A549 (cell line): ENCODE measurements around the gene RESF1. TPM values are rescaled to one million over a fixed set of nuclear protein-coding genes. Genes with fewer than 3 reads are reported as not detected.

Experiments
- ATAC-seq, 2 experiments: fragments of 200-7000 bp in 1 of 2; fragments of >200 bp in 1 of 2; cut with Nextera tagmentation in 1 of 2; cut with Tn5 transposase in 1 of 2; 3 replicates each; pipeline versions ENCODE4 v1.8.0 to v1.9.1; 2018 to 2020; ENCODE audit warnings: mild to moderate bottlenecking in 1 of 2, moderate library complexity in 1 of 2
- CTCF ChIA-PET: fragments of 300-600 bp; sonication (Branson Sonifier 250); formaldehyde crosslinking; extraction: SDS; loops from one replicate; lab custom pipeline; 2021; ENCODE audit warnings: antibody characterized with exemption, inconsistent platforms; lab: Yijun Ruan, JAX
- POLR2A ChIA-PET: fragments of 350-600 bp; formaldehyde crosslinking; extraction: SDS; loops from one replicate; lab custom pipeline; 2021; ENCODE audit warnings: antibody characterized with exemption, inconsistent platforms; lab: Yijun Ruan, JAX
- DNase-seq, 2 experiments: peaks; one replicate each; pipeline versions ENCODE4 v3.0.0 to v3.0.0-alpha.2; 2011 to 2016; ENCODE audit warnings: low read depth in 1 of 2, low spot score in 1 of 2
- FAIRE-seq: peaks from 2 replicates; lab custom pipeline; 2011; peaks lifted over from hg19 to GRCh38; lab: Jason Lieb, UNC
- H3K27ac ChIP-seq, 2 experiments: fragments of >200 bp; sonication (Bioruptor Twin); formaldehyde crosslinking; 3 replicates each; pipeline ENCODE4 v1.5.1; 2016 to 2017
- H3K4me1 ChIP-seq: fragments of >200 bp; sonication (Bioruptor Twin); formaldehyde crosslinking; 3 replicates; pipeline ENCODE4 v1.6.1; 2016
- H3K4me2 ChIP-seq: fragments of >200 bp; sonication (Bioruptor Twin); formaldehyde crosslinking; 3 replicates; pipeline ENCODE4 v1.6.1; 2016
- H3K4me3 ChIP-seq: fragments of >200 bp; sonication (Bioruptor Twin); formaldehyde crosslinking; 3 replicates; pipeline ENCODE4 v1.5.1; 2016
- H3K9me3 ChIP-seq: fragments of >200 bp; sonication (Bioruptor Twin); formaldehyde crosslinking; 3 replicates; pipeline ENCODE4 v1.6.1; 2016
- CBX2 ChIP-seq: fragments of 200-600 bp; sonication (generic); IDR thresholded peaks from 2 replicates; pipeline ENCODE4 v1.6.1; 2016; ENCODE audit warnings: low read depth, mild to moderate bottlenecking, borderline replicate concordance
- CEBPB ChIP-seq, 2 experiments: fragments of >200 bp in 1 of 2; sonication (Bioruptor Twin) in 1 of 2; formaldehyde crosslinking in 1 of 2; IDR thresholded peaks; 2 replicates each; pipeline ENCODE4 v1.6.1; 2012 to 2016
- FOSB ChIP-seq: fragments of 250-450 bp; sonication (Bioruptor Pico); IDR thresholded peaks from 2 replicates; pipeline ENCODE4 v1.5.0; 2020; ENCODE audit warnings: mild to moderate bottlenecking, moderate library complexity
- FOXS1 ChIP-seq: fragments of 250-450 bp; sonication (Bioruptor Pico); IDR thresholded peaks from 2 replicates; pipeline ENCODE4 v1.5.0; 2020; ENCODE audit warnings: mild to moderate bottlenecking, moderate library complexity
- HEYL ChIP-seq: fragments of 250-450 bp; sonication (Bioruptor Pico); IDR thresholded peaks from 2 replicates; pipeline ENCODE4 v1.8.0; 2021; ENCODE audit warnings: mild to moderate bottlenecking, moderate library complexity
- MAFK ChIP-seq: fragments of 450-650 bp; IDR thresholded peaks from 2 replicates; pipeline ENCODE4 v1.6.1; 2014; ENCODE audit not compliant: partially characterized antibody
- MAZ ChIP-seq: fragments of 150-350 bp; IDR thresholded peaks from 2 replicates; pipeline ENCODE4 v1.6.1; 2014; ENCODE audit warnings: antibody characterized with exemption, low read depth, low read length, borderline replicate concordance
- MYC ChIP-seq: IDR thresholded peaks from 2 replicates; pipeline ENCODE4 v1.6.1; 2012; ENCODE audit warnings: mild to moderate bottlenecking, inconsistent platforms, low read length, improper control_type of control experiment, borderline replicate concordance
- NR3C1 ChIP-seq: fragments of >200 bp; sonication (Bioruptor Twin); formaldehyde crosslinking; IDR thresholded peaks from 3 replicates; pipeline ENCODE4 v1.6.1; 2017
- SMC3 ChIP-seq: fragments of >200 bp; sonication (Bioruptor Twin); formaldehyde crosslinking; IDR thresholded peaks from 3 replicates; pipeline ENCODE4 v1.6.1; 2018; ENCODE audit warnings: inconsistent platforms
- ZC3H11A ChIP-seq: fragments of 450-650 bp; IDR thresholded peaks from 2 replicates; pipeline ENCODE4 v1.6.1; 2014; ENCODE audit warnings: antibody characterized with exemption, mild to moderate bottlenecking
- ZFP36 ChIP-seq: fragments of 450-650 bp; IDR thresholded peaks from 2 replicates; pipeline ENCODE4 v1.6.1; 2014; ENCODE audit warnings: borderline replicate concordance; ENCODE audit not compliant: partially characterized antibody
- ZNF302 ChIP-seq: fragments of 250-450 bp; sonication (Bioruptor Pico); IDR thresholded peaks from 2 replicates; pipeline ENCODE4 v1.9.0; 2021; ENCODE audit warnings: inconsistent platforms, mild to moderate bottlenecking, moderate library complexity
- WGBS: methylation state at CpG from one replicate; pipeline ENCODE4 v1.1.6; 2017; ENCODE audit errors: missing lambda C conversion rate; 5-methylcytosine and 5-hydroxymethylcytosine counted together
- polyA plus RNA-seq, 4 experiments: library from polyadenylated mRNA; depleted of rRNA in 3 of 4; stranded (reverse); fragments of >200 nt; fragmentation: RNase III in 1 of 4; extraction: RNeasy Plus Mini Kit Qiagen cat#74134 plus additional on column Dnase treatment in 1 of 4; gene quantifications; 2 replicates in 3 of 4; 3 replicates in 1 of 4; pipeline ENCODE4 v1.2.3, GENCODE V29; 2011 to 2017
- TF ChIP-seq, protein P1 (sequence below): fragments of >200 bp; sonication (Bioruptor Twin); formaldehyde crosslinking; IDR thresholded peaks from 3 replicates; pipeline ENCODE4 v1.6.1; 2016
- TF ChIP-seq, protein P2 (sequence below): IDR thresholded peaks from 2 replicates; pipeline ENCODE4 v1.6.1; 2012; ENCODE audit warnings: low read depth, borderline replicate concordance
- TF ChIP-seq, protein P3 (sequence below): fragments of 250-450 bp; sonication (Bioruptor Pico); IDR thresholded peaks from 2 replicates; pipeline ENCODE4 v1.5.0; 2020; ENCODE audit warnings: low read depth, mild to moderate bottlenecking, moderate library complexity
- TF ChIP-seq, protein P4 (sequence below): fragments of 150-350 bp; IDR thresholded peaks from 2 replicates; pipeline ENCODE4 v1.6.1; 2014; ENCODE audit warnings: low read depth, mild to moderate bottlenecking, low read length
- TF ChIP-seq, protein P5 (sequence below): fragments of 450-650 bp; IDR thresholded peaks from 2 replicates; pipeline ENCODE4 v1.6.1; 2014; ENCODE audit warnings: antibody characterized with exemption
- TF ChIP-seq, protein P6 (sequence below): fragments of >200 bp; sonication (Bioruptor Twin); formaldehyde crosslinking; IDR thresholded peaks from 2 replicates; pipeline ENCODE4 v1.6.1; 2016

Gene RESF1
- polyA plus RNA-seq, 2 of the 4 experiments (the other 2 are of a cell fraction): 17.5 to 45.4 TPM

DNA sequence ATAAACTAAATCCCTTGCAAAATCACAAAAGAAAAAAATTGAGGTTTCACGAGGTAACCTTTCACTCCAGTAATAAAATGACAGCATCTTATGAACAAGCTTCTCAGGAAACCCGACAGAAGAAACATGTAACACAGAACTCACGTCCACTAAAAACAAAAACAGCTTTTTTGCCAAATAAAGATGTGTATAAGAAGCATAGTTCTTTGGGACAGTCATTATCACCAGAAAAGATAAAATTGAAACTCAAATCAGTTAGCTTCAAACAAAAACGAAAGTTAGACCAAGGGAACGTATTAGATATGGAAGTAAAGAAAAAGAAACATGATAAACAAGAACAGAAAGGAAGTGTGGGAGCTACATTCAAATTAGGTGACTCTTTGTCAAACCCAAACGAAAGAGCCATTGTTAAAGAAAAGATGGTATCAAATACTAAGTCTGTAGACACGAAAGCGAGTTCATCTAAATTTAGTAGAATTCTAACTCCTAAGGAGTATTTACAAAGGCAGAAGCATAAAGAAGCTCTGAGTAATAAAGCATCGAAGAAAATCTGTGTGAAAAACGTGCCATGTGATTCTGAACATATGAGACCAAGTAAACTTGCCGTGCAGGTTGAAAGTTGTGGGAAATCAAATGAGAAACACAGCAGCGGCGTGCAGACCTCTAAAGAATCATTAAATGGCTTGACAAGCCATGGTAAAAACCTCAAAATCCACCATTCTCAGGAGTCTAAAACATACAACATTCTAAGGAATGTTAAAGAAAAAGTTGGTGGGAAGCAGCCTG is 25.8 kb downstream of the RESF1 start:
- ATAC-seq (no peak), DNase-seq (no peak), FAIRE-seq (no peak)
- TF ChIP-seq ZC3H11A (no peak), FOXS1 (no peak), SMC3 (no peak), FOSB (CRISPR knock-in tag) (no peak), ZFP36 (no peak), ZNF302 (CRISPR knock-in tag) (no peak), MAZ (no peak), HEYL (no peak), MAFK (no peak)
- TF ChIP-seq, protein P1, sequence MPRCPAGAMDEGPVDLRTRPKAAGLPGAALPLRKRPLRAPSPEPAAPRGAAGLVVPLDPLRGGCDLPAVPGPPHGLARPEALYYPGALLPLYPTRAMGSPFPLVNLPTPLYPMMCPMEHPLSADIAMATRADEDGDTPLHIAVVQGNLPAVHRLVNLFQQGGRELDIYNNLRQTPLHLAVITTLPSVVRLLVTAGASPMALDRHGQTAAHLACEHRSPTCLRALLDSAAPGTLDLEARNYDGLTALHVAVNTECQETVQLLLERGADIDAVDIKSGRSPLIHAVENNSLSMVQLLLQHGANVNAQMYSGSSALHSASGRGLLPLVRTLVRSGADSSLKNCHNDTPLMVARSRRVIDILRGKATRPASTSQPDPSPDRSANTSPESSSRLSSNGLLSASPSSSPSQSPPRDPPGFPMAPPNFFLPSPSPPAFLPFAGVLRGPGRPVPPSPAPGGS: no peak
- TF ChIP-seq, protein P2, sequence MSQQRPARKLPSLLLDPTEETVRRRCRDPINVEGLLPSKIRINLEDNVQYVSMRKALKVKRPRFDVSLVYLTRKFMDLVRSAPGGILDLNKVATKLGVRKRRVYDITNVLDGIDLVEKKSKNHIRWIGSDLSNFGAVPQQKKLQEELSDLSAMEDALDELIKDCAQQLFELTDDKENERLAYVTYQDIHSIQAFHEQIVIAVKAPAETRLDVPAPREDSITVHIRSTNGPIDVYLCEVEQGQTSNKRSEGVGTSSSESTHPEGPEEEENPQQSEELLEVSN: no peak
- TF ChIP-seq, protein P3, sequence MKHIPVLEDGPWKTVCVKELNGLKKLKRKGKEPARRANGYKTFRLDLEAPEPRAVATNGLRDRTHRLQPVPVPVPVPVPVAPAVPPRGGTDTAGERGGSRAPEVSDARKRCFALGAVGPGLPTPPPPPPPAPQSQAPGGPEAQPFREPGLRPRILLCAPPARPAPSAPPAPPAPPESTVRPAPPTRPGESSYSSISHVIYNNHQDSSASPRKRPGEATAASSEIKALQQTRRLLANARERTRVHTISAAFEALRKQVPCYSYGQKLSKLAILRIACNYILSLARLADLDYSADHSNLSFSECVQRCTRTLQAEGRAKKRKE (CRISPR knock-in tag): no peak
- TF ChIP-seq, protein P4, sequence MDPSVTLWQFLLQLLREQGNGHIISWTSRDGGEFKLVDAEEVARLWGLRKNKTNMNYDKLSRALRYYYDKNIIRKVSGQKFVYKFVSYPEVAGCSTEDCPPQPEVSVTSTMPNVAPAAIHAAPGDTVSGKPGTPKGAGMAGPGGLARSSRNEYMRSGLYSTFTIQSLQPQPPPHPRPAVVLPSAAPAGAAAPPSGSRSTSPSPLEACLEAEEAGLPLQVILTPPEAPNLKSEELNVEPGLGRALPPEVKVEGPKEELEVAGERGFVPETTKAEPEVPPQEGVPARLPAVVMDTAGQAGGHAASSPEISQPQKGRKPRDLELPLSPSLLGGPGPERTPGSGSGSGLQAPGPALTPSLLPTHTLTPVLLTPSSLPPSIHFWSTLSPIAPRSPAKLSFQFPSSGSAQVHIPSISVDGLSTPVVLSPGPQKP: no peak
- TF ChIP-seq, protein P5, sequence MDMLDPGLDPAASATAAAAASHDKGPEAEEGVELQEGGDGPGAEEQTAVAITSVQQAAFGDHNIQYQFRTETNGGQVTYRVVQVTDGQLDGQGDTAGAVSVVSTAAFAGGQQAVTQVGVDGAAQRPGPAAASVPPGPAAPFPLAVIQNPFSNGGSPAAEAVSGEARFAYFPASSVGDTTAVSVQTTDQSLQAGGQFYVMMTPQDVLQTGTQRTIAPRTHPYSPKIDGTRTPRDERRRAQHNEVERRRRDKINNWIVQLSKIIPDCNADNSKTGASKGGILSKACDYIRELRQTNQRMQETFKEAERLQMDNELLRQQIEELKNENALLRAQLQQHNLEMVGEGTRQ: no peak
- WGBS: 94% methylated on average over 13 of the region's 13 CpGs
- Histone ChIP-seq H3K4me1 (no peaks in the 10 kb centered on the region), H3K4me2 (no peak overlapping the region), H3K9me3 (peaks cover 41% of the 10 kb centered on the region), H3K27ac (no peak overlapping the region), H3K4me3 (no peak overlapping the region)
- ChIA-PET CTCF (interaction anchor here (0.8 kb wide), 1 partner anchor 303 kb away, joined by 3 read pairs; no protein-coding TSS in a partner anchor), POLR2A (no interaction called here)

DNA sequence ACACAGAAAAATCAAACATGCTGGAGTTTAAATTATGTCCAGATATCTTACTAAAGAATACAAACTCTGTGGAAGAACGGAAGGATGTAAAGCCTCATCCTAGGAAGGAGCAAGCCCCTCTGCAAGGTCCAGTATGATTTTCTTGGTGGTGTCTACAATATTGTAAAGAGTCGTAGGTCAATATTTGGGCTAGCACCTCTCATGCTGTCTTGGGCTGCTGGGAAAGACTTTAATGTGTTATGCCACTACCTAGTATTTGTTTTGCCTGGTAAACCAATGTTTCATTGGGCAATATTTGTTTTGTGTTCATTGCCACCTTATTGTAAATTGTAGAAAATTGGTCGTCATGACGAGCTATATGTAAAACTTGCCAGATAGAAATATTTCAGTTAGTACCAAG is 26.6 kb downstream of the RESF1 start:
- peak; percentile 7 for FAIRE-seq
- no peak for ATAC-seq
- Histone ChIP-seq H3K4me3 (no peak overlapping the region), H3K27ac (no peak overlapping the region)
- POLR2A ChIA-PET: no interaction called here
- no peak for TF ChIP-seq CEBPB (IDR thresholded peaks at IDR 0.05)
- TF ChIP-seq, protein P4: no peak
- TF ChIP-seq CBX2: no peak
- TF ChIP-seq, protein P5: no peak
- no peak for TF ChIP-seq NR3C1
- TF ChIP-seq, protein P6, sequence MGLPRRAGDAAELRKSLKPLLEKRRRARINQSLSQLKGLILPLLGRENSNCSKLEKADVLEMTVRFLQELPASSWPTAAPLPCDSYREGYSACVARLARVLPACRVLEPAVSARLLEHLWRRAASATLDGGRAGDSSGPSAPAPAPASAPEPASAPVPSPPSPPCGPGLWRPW: no peak
- no peak for TF ChIP-seq MYC
- TF ChIP-seq FOXS1: no peak
- TF ChIP-seq, all 56 proteins: peak for 0
- no peak for DNase-seq
- Histone ChIP-seq H3K4me1 (no peaks in the 10 kb centered on the region), H3K9me3 (peaks cover 34% of the 10 kb centered on the region), H3K4me2 (no peak overlapping the region)
- WGBS: 96% methylated on average over 4 of the region's 4 CpGs
- CTCF ChIA-PET: interaction anchor here (0.9 to 1.0 kb wide), 2 partner anchors 16 to 304 kb away, joined by 3 read pairs; no protein-coding TSS in a partner anchor
